HG02970 (cell line): ENCODE data around the gene ADAMTS2.
"Not testable (repeated sequence)": the region's sequence is repeated elsewhere in the genome, so short reads cannot be mapped to it uniquely, and the experiment has no call there.

Experiments used
- ATAC-seq: cut with Tn5 transposase; IDR thresholded peaks from one replicate; pipeline ENCODE4 v1.9.1; 2021; ENCODE audit warnings: mild to moderate bottlenecking, moderate library complexity, moderate number of reproducible peaks; ENCODE audit not compliant: unreplicated experiment, low FRiP score

The ADAMTS2 gene

DNA sequence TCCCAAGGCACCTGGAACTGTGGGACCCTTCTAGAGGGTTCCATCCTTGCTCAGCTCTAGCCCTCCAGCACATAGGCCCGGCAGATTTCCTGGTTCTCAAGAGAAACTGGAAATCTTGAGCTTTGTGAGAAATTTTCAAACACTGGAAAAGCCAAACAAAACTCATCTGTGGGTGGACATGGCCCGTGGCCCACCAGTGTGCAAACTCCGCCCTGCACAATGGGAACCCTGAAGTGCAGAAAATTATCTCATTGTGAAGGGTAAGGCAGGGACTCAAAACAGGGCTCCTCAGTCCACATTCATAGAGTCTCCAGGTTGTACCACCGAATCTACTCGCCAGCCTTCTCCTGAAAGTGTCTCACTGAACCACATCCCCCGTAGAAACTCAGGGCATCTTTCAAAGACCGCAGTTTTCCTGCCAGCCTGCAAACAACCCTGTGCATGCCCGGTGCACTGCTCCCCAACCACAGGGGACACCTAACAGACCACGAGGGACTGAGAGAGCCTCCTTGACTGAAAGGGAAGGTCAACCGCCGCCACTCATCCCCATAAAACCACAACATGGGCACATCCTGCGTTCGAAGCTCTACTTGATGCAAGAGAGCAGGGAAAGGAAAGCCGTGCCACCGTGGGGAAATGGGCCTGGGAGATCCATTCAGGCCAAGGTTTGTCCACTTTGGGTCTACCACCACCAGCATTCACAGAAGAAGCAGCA lies 18.1 kb downstream of the ADAMTS2 start:
- no peak for ATAC-seq

DNA sequence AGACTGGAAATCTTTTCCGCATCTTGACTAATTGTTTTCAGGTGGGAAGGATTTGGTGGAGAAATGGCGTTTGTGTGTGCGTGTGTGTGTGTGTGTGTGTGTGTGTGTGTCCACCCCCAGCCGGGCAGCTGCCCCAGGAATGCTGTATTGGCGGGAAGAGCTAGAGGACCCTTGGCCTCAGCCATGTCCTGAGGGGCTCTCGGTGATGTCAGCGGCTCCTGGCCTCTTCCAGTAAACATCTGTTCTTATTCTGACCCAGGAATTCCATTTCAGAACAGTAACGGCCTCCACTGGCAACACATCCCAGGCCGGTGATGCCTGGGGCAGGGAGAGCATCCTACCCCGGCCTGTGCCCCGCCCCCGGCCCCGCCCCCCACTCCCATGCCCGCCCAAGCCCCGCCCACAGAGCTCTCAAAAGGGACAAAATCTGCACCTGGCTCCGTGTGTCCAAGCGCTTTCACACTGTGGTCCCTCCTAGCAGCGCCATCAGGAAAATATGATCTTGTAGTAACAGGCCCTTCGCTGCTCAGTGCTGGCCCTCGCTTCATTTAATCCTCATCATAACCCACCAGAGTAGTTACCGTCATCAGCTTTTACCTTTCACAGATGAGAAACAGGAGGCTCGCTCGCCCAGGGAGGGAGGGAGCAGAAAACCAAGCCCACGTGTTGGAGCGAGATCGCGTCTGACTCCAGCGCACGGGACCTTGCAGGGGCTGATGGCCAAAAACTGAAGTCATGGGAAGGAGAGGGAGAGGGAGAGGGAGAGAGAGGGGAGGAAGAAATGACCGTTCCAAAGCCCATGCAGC lies 18.9 kb downstream of the ADAMTS2 start:
- no peak for ATAC-seq

DNA sequence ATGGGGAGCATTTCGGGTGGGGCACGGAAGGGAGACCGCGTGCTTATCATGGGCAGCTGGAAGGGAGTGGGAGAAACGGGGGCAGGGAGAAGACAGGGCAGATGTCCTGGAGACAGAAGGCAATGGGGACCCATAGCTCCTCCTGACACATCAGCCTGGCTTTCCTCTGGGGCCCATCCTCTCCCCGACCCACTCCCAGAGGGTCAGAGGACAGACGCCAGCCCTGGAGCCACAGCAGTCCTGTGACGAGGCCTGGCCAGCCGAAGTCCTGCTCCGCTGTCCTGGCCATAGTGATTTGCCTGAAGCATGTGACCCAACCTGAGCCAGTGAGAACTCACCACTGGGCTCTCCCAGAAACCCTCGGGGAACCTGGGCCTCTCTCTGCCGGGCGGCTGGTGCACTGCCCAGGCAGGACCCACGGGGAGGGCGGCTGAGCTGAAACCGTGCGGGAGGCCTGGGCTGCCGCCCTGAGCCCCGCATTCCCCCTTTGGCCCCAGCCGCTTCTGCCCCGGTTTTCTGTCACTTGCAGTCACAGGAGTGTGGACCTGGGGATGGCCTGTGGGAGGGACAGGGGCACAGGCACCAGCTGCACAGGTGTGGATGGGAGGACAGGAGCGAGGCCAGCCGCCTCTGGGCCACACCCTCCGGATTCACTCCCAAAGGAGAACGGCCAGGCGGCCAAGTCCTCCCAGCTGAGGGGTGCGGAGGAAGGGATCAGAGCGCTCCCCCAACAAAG lies 19.8 kb downstream of the ADAMTS2 start:
- no peak for ATAC-seq

DNA sequence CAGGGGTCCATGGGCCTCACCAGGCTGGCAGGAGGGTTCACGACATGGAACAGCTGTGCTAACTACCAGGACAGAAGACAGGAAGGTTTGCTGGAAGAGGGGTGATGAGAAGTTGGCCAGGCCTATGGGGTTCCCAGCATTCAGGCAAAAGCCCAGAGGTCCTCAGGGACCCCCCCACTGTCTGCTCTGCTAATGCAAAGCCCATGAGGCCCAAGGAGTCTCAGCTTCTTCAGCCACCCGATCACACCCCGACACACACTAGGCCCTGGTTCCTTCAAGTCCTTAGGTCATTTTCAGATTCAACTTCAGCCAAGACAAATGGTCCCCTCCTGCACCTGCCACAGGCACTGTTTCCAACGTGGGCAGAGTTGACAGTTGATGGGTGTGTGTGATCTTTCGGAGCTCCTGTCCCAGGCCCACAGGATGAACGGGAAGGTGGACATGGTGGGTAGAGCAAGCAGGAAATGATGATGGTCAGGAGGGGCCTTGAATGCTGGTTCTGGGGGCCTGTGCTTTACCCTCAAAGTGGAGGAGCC lies 20.4 kb downstream of the ADAMTS2 start:
- no peak for ATAC-seq

DNA sequence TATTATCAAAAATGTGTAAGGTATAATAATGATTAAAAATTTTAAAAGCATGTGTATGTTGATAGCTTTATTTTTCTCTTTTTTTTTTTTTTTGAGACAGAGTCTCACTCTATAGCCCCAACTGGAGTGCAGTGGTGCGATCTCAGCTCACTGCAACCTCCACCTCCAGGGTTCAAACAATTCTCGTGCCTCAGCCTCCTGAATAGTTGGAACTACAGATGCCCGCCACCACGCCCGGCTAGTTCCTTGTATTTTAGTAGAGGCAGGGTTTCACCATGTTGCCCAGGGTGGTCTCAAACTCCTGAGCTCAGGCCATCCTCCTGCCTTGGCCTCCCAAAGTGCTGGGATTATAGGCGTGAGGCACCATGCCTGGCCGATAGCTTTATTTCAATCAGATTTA lies 20.9 kb downstream of the ADAMTS2 start:
- ATAC-seq = not testable (repeated sequence)

DNA sequence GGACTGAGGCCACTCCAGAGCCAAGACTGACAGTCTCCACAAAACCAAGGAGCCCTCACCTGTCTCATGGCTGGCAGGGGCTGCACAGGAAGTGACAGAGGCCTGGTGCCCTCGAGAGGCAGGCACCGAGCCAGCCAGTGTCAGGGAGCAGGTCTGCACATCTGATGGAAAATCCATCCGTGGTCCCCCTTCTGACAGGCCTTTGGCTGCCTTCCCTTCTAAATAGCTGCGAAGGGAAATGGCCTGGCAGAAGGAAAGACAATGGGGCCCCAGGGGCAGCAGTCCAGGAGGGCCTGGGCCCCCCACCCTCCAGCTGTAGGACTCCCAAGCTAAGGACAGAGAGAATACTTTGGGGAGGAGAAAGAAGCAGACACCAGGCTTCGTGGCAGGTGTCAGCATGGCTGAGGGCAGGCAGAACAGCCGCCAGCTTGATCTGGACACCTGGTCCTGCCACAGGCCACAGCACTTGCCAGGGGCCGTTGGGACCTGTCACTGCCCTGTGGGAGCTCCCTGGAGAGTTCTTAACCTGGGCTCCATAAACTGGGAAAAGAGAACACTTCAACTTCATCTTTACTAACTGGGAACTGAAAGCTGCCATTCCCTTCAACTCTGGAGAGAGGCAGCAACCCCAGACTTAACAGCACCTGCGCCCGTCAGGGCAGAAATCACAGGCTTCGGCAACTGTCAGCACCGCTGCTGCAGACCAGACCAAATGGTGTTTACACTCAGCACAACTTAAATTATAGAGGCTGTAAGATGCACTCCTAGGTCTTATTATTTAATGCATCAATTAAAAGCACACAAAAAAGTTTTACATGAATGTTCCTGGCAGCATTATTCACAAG lies 22.0 kb downstream of the ADAMTS2 start:
- no peak for ATAC-seq

DNA sequence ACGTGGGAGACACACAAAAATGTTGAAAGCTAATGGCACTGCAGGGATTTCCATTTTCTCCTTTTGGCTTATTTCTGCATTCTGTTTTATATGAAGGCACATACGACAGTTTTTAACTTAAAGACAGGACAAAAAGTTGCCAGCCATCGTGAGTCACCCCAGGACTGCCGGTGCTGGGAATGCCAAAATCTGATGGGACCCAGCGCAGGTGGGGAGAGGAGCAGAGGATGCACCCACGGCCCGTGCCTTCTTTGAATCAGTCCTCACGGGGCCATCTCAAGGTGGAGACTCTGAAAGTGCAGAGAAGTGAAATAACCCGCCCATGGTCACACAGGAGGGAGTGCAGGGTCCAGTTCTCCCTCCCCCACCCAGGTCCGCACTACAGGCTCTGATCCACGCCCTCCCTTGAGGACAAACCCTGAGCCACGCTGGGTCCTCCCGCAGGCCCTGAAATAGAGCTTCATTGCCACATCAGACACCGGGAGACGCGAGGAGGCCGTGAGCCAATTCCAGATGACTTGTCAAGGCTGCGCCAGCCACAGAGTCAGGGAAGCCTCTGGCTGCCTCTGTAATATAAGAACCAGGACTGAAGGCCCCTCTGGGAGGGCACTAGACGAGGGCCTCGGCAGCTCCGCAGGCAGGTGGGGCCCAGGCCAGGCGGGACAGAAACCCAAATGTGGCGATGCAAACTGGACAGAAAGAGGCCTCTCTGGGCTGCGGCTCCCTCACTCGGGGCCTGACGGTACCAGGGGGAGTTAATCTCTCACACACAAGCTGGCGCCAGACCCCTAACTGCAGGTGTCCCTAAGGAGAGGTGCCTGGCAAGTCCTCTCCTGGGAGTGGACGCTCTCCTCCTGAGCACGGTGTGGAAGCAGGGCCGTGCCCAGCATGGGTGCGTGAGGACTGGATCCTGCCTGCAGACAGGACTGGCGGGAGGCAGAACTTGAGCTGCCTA lies 22.9 kb downstream of the ADAMTS2 start:
- no peak for ATAC-seq

DNA sequence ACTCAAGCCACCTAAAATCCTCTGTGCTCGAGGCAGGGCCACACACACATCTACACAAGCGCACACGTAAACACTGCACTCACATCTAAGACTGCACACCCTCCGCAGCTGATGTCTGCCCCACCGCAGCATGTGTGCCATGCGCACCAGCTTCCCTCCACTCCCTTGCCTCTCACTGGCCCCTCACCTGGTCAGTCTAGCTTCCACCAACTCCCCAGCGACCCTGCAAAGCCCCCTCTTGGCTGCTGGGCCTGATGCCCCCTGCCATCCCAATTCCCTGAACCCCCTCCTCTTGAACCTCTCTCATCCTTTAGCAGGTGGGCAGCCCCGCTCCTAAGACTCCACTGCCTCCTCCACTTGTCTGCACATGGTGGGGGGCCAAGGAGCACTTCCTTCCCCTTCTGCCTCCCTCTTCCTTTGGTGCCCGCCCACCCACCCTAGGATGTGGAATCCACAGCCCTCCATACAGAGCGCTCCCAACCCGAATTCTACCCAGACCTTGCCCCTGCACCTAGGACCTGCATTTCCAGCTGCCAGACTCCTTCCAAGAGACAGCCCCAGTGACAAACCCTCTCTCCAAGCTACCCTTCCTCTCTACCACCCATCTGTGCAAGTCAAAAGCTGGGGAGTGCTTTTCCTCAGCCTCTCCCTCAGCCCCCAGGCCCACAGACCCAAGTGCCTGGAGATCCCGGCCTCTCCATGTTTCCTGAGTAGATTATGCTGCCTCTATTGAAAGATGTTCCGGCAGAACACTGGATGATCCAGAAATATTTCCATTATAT lies 23.9 kb downstream of the ADAMTS2 start:
- ATAC-seq = no peak

DNA sequence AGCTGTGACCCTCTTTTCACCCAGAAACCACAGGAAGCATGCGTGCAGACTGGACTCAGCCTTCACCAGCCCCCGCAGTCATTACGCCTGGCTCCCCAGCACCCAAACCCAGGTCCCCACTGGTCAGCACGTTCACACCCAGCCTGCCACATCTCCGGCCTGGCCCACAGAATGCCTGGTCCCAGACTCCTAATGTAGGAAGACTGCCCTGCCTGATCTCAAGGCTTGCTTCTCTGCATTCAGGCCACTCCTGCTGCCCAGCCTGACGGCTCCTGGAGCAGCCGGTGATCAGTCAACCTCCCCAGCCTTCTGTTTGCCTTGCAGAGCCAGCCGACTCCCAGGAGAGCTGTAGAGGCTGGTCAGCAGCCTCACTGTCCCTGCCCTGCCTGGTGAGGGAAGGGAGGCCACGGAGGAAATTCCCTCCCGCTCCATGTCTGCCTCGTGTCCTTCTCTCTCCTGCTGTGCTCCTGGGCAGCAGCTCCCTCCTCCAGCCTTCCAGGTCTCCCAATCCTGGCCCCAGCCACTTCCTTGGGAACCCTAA lies 25.4 kb downstream of the ADAMTS2 start:
- ATAC-seq = no peak

DNA sequence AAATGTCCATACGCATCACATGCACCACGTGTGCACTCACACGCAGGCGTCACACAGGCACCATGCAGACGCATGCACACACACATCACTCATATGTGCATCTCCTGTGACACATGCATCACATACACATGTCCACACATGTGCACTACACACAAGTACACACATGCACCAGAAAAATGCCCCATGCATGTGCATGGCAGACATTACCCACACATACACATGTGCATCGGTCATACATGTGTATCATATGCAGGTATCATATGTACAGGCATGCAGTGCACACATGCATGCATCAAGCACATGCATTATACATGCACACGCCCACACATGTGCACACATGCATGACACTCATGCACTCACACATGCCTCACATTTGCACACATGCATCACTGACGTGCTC lies 26.1 kb downstream of the ADAMTS2 start:
- no peak for ATAC-seq

DNA sequence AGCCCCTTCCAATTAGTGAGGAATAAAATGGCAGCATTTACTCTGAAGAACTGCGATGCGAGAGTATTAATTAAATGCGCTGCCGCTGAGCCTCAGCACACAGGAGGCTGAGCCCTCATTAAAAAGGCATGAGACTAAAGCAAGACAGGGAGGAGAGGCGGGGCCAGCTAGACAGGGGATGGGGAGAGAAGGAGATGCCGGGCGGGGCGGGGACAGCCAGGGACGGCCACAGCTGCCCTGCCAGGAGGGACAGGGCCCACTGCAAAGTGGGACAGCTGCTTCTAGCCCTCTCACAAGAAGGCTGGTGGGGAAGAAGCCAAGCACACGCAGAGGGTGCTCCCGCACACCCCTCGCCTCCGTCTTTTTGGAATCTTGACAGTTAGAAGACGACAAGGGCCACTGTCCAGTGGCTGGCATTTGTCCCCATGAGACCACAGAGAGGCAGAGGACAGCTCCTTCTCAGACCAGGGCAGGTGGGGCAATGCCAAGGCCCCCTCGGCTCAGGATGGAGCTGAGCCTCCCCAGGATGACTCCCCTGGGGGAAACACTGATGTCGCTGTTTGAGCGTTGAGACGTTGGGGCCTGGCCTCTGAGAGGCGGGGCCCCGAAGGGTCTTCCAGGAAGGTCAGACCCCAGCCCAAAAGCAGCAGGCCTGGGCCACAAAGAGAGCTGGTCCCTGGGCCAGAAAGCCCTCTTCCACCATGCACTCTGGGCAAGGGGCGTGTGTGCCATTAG lies 26.9 kb downstream of the ADAMTS2 start:
- ATAC-seq = no peak

DNA sequence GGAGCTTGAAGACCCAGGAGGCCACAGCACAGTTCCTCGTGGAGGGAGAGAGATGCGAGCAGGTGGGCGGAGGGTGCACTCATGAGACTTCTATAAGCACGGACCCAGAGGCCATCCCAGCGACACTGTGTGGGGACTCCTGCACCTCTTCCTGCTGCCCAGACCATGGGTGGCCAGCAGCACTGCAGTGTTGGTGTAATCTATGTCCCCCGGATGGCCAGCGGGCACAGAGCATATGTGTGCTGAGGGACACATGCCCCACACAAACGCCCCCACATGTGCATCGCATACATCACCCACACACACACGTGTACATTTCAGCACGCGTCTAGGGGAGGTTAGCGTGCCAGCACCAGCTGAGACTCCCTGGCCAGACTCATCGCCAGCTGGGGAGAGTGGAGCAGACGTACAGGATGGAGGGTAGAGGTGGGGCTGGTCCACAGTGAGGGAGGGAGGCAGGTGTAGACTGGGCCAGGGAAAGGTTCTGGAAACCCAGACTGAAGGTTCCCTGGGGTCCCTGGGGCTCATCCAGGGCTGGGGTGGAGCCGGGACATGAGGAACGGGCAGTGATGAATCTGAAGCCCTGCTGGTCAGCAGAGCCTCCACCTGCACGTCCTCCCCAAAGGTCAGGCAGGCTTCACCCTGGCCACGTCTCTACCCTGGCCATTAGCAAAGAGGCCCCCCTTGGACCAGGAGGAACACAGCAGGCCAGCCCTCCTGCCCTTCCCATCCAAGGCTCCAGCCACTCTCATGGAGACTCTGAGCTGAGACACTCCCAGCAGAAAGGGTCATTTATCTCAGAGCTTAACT lies 27.6 kb downstream of the ADAMTS2 start:
- no peak for ATAC-seq

DNA sequence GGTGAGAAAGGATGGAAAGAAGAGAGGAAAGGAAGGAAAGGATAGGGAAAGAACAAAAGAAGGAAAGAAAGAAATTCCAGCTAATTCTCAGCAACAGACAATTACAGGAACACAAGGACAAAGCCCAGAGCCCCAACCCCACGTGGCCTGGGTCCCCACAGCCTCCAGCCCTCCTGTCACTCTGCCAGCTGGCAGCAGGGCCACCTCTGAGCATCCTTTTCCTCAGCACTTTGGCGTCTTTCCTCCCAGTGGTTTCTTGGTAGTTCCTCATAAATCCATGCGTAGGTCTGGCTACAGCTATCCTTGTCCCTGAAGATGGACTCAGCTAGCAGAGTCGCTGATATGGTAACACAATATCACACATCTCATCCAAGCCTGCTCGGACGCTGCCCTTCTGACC lies 28.3 kb downstream of the ADAMTS2 start:
- ATAC-seq = no peak

DNA sequence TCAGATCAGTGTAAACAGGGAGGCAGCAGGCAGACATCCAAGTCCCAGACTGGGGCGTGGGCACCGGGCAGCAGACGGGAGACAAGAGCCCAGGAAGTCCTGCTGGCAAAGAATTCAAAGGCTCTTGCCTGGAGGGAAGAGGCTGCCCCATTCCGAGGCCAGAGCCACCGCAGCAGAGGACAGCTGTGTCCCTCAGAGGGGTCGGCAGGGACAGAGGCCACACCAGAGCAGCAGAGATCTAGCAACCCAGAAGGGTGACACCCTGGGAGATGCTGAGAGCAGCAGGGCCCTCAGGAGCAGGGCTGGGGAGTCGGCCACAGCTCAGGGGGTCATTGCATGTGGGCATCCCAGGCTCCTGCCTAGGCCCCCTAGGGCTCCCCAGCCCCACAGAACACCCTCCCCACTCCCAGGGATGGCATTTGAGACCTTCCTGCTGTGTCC lies 29.1 kb downstream of the ADAMTS2 start:
- ATAC-seq = no peak

DNA sequence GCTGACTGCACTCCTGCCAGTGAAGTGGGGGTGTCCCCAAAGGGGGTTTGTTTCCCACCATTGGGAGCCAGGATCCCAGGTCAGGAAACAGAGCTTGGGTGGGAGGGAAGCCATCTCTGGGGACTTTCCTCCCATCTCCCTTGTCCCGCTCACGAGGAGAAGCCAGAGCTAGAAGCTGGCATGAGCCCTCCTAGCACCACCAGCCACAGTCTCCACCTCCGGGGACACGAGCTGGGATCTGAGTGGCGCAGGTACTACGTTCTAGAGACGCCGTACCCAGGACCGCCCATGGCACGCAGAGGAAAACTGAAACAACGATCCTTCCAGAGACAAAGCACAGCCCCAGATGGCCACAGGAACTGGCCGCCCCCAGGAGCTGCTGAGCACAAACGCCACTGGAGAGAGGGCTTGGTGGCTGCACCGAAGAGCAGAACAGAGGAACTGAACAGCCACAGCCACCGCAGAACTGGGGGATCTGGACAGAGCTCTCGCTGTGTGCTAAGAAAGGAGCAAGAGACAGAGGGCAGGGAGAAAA lies 29.8 kb downstream of the ADAMTS2 start:
- ATAC-seq = no peak
